ENCODE results near the gene RAB4A.

- TF ChIP-seq NCOA1 (IDR thresholded peaks at IDR 0.05; ENCODE audit: low read depth) (no peak), CTCF (IDR thresholded peaks at IDR 0.05 in 2 of 3, conservative IDR thresholded peaks at IDR 0.05 in 1 of 3; ENCODE audit: insufficient read depth in 2 of 3, low read depth in 1 of 3, low read length in 3 of 3) (no peak), ZNF384 (IDR thresholded peaks at IDR 0.05; ENCODE audit: low read depth, low read length) (no peak), CBX2 (IDR thresholded peaks at IDR 0.05; ENCODE audit: insufficient read depth, low read length, poor library complexity, severe bottlenecking) (no peak), ADNP (tag; IDR thresholded peaks at IDR 0.05) (no peak), HDAC6 (IDR thresholded peaks at IDR 0.05; ENCODE audit: low read depth, low read length) (no peak), ETV6 (IDR thresholded peaks at IDR 0.05; ENCODE audit: borderline replicate concordance in 1 of 2, low read depth in 2 of 2, low read length in 1 of 2) (no peak), ETV6 (CRISPR knock-in tag; IDR thresholded peaks at IDR 0.05; ENCODE audit: borderline replicate concordance) (no peak), OTX1 (CRISPR knock-in tag; IDR thresholded peaks at IDR 0.05) (no peak), MXI1 (IDR thresholded peaks at IDR 0.05; ENCODE audit: low read depth, low read length) (no peak), CCAR2 (IDR thresholded peaks at IDR 0.05; ENCODE audit: low read depth, low read length) (no peak)
- TF ChIP-seq, protein P1, sequence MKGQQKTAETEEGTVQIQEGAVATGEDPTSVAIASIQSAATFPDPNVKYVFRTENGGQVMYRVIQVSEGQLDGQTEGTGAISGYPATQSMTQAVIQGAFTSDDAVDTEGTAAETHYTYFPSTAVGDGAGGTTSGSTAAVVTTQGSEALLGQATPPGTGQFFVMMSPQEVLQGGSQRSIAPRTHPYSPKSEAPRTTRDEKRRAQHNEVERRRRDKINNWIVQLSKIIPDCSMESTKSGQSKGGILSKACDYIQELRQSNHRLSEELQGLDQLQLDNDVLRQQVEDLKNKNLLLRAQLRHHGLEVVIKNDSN (CRISPR knock-in tag; IDR thresholded peaks at IDR 0.05): no peak
- TF ChIP-seq, protein P2, sequence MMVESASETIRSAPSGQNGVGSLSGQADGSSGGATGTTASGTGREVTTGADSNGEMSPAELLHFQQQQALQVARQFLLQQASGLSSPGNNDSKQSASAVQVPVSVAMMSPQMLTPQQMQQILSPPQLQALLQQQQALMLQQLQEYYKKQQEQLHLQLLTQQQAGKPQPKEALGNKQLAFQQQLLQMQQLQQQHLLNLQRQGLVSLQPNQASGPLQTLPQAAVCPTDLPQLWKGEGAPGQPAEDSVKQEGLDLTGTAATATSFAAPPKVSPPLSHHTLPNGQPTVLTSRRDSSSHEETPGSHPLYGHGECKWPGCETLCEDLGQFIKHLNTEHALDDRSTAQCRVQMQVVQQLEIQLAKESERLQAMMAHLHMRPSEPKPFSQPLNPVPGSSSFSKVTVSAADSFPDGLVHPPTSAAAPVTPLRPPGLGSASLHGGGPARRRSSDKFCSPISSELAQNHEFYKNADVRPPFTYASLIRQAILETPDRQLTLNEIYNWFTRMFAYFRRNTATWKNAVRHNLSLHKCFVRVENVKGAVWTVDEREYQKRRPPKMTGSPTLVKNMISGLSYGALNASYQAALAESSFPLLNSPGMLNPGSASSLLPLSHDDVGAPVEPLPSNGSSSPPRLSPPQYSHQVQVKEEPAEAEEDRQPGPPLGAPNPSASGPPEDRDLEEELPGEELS (CRISPR knock-in tag; IDR thresholded peaks at IDR 0.05; ENCODE audit: borderline replicate concordance): no peak
These were observed 65.4 kb downstream of the RAB4A start for GRCh38 chr1:229336345-229336744.
